ENCODE data around the gene RNF157.
"Not testable (repeated sequence)": the region's sequence is repeated elsewhere in the genome, so short reads cannot be mapped to it uniquely, and the experiment has no call there.

The RNF157 gene

DNA sequence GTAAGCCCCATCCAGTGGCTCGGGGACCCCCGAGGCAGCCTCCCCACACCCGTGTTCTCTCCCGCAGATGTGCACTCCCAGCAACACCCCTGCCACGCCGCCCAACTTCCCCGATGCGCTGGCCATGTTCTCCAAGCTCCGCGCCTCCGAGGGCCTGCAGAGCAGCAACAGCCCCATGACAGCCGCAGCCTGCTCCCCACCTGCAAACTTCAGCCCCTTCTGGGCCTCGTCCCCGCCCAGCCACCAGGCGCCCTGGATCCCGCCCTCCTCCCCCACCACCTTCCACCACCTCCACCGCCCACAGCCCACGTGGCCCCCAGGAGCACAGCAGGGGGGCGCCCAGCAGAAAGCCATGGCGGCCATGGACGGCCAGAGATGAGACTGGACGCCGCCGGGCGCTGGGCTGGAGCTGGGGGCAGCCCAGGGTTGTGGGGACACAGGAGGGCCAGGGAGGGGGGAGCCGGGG lies 29.9 kb upstream of the RNF157 start:
- no peak for DNase-seq (ENCODE audit: low read depth, low spot score)
- H3K4me3 ChIP-seq (ENCODE audit: low read depth, low read length) = no peak overlapping the region
- ChIA-PET POLR2A (no interaction called here), CTCF (interaction anchor here (1.0 to 5.8 kb wide), 3 partner anchors 10 to 265 kb away, joined by 3 to 109 read pairs (median 9); no protein-coding TSS in a partner anchor)
- TF ChIP-seq, protein P1, sequence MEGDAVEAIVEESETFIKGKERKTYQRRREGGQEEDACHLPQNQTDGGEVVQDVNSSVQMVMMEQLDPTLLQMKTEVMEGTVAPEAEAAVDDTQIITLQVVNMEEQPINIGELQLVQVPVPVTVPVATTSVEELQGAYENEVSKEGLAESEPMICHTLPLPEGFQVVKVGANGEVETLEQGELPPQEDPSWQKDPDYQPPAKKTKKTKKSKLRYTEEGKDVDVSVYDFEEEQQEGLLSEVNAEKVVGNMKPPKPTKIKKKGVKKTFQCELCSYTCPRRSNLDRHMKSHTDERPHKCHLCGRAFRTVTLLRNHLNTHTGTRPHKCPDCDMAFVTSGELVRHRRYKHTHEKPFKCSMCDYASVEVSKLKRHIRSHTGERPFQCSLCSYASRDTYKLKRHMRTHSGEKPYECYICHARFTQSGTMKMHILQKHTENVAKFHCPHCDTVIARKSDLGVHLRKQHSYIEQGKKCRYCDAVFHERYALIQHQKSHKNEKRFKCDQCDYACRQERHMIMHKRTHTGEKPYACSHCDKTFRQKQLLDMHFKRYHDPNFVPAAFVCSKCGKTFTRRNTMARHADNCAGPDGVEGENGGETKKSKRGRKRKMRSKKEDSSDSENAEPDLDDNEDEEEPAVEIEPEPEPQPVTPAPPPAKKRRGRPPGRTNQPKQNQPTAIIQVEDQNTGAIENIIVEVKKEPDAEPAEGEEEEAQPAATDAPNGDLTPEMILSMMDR (IDR thresholded peaks at IDR 0.05; ENCODE audit: insufficient read depth, low read length, missing control alignments) = no peak

- TF ChIP-seq, protein P1 (IDR thresholded peaks at IDR 0.05; ENCODE audit: insufficient read depth, low read length, missing control alignments) = no peak
- ChIA-PET CTCF (interaction anchor here (1.0 to 5.8 kb wide), 7 partner anchors 10 to 264 kb away, joined by 3 to 109 read pairs (median 6); partner anchors contain the start of gene EXOC7), POLR2A (no interaction called here)
- DNase-seq (ENCODE audit: low read depth, low spot score) = no peak
- no peak overlapping the region for H3K4me3 ChIP-seq (ENCODE audit: low read depth, low read length)
Measured at GRCh38 chr17:76268991-76269981, 29.0 kb upstream of the RNF157 start.

- TF ChIP-seq, protein P1 (IDR thresholded peaks at IDR 0.05; ENCODE audit: insufficient read depth, low read length, missing control alignments) = no peak
- peak overlapping the region; percentile 3 for H3K4me3 ChIP-seq (ENCODE audit: low read depth, low read length)
- POLR2A ChIA-PET = no interaction called here
- CTCF ChIA-PET = interaction anchor here (0.8 to 5.8 kb wide), 8 partner anchors 12 to 263 kb away, joined by 3 to 109 read pairs (median 5); partner anchors contain the start of gene EXOC7
- no peak for DNase-seq (ENCODE audit: low read depth, low spot score)
Measured at GRCh38 chr17:76268015-76268749, 27.9 kb upstream of the RNF157 start.

DNA sequence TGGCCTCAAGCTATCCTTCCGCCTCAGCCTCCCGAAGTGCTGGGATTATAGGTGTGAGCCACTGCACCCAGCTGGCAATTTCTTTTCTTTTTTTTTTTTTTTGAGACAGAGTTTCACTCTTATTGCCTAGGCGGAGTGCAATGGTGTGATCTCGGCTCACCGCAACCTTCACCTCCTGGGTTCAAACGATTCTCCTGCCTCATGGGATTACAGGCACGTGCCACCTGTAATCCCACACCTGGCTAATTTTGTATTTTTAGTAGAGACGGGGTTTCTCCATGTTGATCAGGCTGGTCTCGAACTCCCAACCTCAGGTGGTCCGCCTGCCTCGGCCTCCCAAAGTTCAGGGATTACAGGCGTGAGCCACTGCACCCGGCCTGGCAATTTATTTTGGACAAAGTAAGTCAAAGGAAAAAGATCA lies 27.3 kb upstream of the RNF157 start:
- CTCF ChIA-PET = interaction anchor here (0.8 to 5.8 kb wide), 8 partner anchors 12 to 262 kb away, joined by 3 to 109 read pairs (median 6); no protein-coding TSS in a partner anchor
- POLR2A ChIA-PET; H3K4me3 ChIP-seq (ENCODE audit: low read depth, low read length); DNase-seq (ENCODE audit: low read depth, low spot score): not testable (repeated sequence)

- peak overlapping the region; percentile 79 for H3K4me3 ChIP-seq (ENCODE audit: low read depth, low read length)
- TF ChIP-seq, protein P1 (IDR thresholded peaks at IDR 0.05; ENCODE audit: insufficient read depth, low read length, missing control alignments) = no peak
- ChIA-PET CTCF (interaction anchor here (0.7 to 5.8 kb wide), 7 partner anchors 8 to 253 kb away, joined by 3 to 109 read pairs (median 3); no protein-coding TSS in a partner anchor), POLR2A (no interaction called here)
- DNase-seq (ENCODE audit: low read depth, low spot score) = no peak
Measured at GRCh38 chr17:76267051-76267576, 26.8 kb upstream of the RNF157 start.

DNA sequence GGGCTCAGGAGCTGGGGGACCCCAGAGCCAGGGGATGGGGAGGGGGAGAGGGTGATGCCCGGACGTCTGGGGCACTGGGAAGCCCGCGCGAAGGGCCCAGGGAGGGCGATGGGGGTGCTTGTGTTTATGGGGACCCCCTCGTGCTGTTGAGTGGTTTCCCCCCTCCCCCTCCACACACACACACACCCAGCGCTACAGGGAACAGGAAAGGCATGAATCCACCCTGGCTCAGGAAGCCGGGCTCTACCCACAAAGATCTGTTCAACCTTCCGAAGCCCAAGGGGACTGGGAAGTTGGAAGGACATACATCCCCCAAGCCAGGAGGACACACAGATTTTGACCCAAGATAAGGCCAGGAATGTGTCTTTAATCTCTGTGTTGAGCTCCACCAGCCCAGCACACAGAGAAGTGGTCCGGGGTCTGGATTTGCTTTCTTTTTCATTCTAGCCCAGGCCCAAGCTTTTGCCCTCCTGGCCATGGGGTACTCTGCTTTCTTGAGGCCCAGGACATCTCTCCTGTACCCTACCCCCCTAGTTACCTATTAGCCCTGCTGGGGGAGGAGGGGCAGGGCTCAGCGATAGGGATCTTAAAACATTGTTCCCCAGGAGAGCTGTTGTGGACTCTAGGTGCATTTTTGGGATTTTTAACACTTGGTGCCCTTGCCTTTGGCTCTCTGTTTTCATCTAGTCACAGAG lies 26.1 kb upstream of the RNF157 start:
- DNase-seq (ENCODE audit: low read depth, low spot score) = no peak
- peak overlapping the region; percentile 79 for H3K4me3 ChIP-seq (ENCODE audit: low read depth, low read length)
- CTCF ChIA-PET = interaction anchor here (0.7 to 5.8 kb wide), 6 partner anchors 8 to 253 kb away, joined by 3 to 109 read pairs (median 4); no protein-coding TSS in a partner anchor
- TF ChIP-seq, protein P1 (IDR thresholded peaks at IDR 0.05; ENCODE audit: insufficient read depth, low read length, missing control alignments) = no peak
- POLR2A ChIA-PET = no interaction called here
